GM10248 (cell line): Measurements from ENCODE around the gene PRRT3.
"Not testable (repeated sequence)": the region's sequence is repeated elsewhere in the genome, so short reads cannot be mapped to it uniquely, and the experiment has no call there.

Source experiments
- CTCF ChIA-PET: fragments of 300-600 bp; sonication (Branson Sonifier 250); formaldehyde crosslinking; extraction: SDS; loops from one replicate; lab custom pipeline; 2021; ENCODE audit warnings: antibody characterized with exemption; lab: Yijun Ruan, JAX
- POLR2A ChIA-PET: fragments of 350-650 bp; sonication (Branson Sonifier 250); formaldehyde crosslinking; extraction: SDS; loops from one replicate; lab custom pipeline; 2020; ENCODE audit warnings: antibody characterized with exemption; lab: Yijun Ruan, JAX
- DNase-seq: peaks from one replicate; pipeline ENCODE4 v3.0.0; 2012; ENCODE audit errors: extremely low spot score
- CTCF ChIP-seq: IDR thresholded peaks from 2 replicates; pipeline ENCODE4 v1.5.1; 2012; ENCODE audit warnings: mild to moderate bottlenecking, low read depth; ENCODE audit errors: extremely low read depth, missing control alignments, control extremely low read depth

PRRT3 gene

GRCh38 chr3:9903238-9903624, 49.0 kb downstream of the PRRT3 start:
- DNase-seq, result no peak
- POLR2A ChIA-PET, result no interaction called here
- CTCF ChIA-PET, result interaction anchor here (2.0 to 3.5 kb wide), 3 partner anchors 10 to 29 kb away, joined by 5 to 25 read pairs (median 6); no protein-coding TSS in a partner anchor
- no peak for TF ChIP-seq CTCF

GRCh38 chr3:9902372-9903237, 49.6 kb downstream of the PRRT3 start, which contains the start of gene IL17RE:
IL17RE (plus strand) TSS chr3:9902848; CDS start chr3:9902933, 85 bp downstream.
- POLR2A ChIA-PET, result no interaction called here
- no peak for TF ChIP-seq CTCF
- DNase-seq, result no peak
- CTCF ChIA-PET, result interaction anchor here (2.0 to 3.5 kb wide), 3 partner anchors 9 to 30 kb away, joined by 5 to 25 read pairs (median 6); no protein-coding TSS in a partner anchor

GRCh38 chr3:9901967-9902366, 50.2 kb downstream of the PRRT3 start:
- ChIA-PET CTCF (interaction anchor here (1.3 to 3.5 kb wide), 4 partner anchors 9 to 31 kb away, joined by 3 to 25 read pairs (median 6); no protein-coding TSS in a partner anchor), POLR2A (no interaction called here)
- no peak for DNase-seq
- no peak for TF ChIP-seq CTCF

- POLR2A ChIA-PET, result interaction anchor here (0.7 kb wide), 1 partner anchor 376 kb away, joined by 6 read pairs; no protein-coding TSS in a partner anchor
- DNase-seq, result not testable (repeated sequence)
- CTCF ChIA-PET, result interaction anchor here (1.3 to 3.5 kb wide), 4 partner anchors 8 to 24 kb away, joined by 3 to 25 read pairs (median 5); partner anchors contain the start of gene JAGN1
Observed at GRCh38 chr3:9900965-9901415, 51.2 kb downstream of the PRRT3 start.

- no peak for TF ChIP-seq CTCF
- no peak for DNase-seq
- ChIA-PET CTCF (interaction anchor here (1.4 kb wide), 1 partner anchor 9 kb away, joined by 3 read pairs; no protein-coding TSS in a partner anchor), POLR2A (no interaction called here)
Observed at GRCh38 chr3:9899289-9899791, 52.9 kb downstream of the PRRT3 start.

- DNase-seq, result no peak
- CTCF ChIA-PET, result interaction anchor here (1.0 to 1.5 kb wide), 2 partner anchors 12 to 34 kb away, joined by 3 to 4 read pairs; no protein-coding TSS in a partner anchor
- no peak for TF ChIP-seq CTCF
- POLR2A ChIA-PET, result no interaction called here
Observed at GRCh38 chr3:9898467-9899241, 53.6 kb downstream of the PRRT3 start.
